Tibial nerve (tissue), 4 donors: ENCODE measurements around the gene GPHN. TPM values are rescaled to one million over a fixed set of nuclear protein-coding genes. Genes with fewer than 3 reads are reported as not detected.

Experiments used
- DNase-seq, 2 donors: peaks; one replicate each; pipeline ENCODE4 v3.0.0-alpha.2; 2019; ENCODE audit warnings: low spot score in 2 of 2
- H3K27ac ChIP-seq, 4 donors: fragments of 200-600 bp; sonication (generic) in 3 of 4; one replicate each; pipeline ENCODE4 v1.5.1; 2017 to 2019; ENCODE audit warnings: mild to moderate bottlenecking in 1 of 4
- H3K27me3 ChIP-seq, 2 donors: fragments of 200-600 bp; sonication (generic) in 1 of 2; one replicate each; pipeline versions ENCODE4 v1.5.1 to v1.6.0; 2017 to 2019
- H3K36me3 ChIP-seq, 3 donors: fragments of 200-600 bp; sonication (generic); one replicate each; pipeline ENCODE4 v1.5.1; 2018 to 2019
- H3K4me1 ChIP-seq, 4 donors: fragments of 200-600 bp; sonication (generic) in 3 of 4; one replicate each; pipeline ENCODE4 v1.5.1; 2017 to 2019
- H3K4me3 ChIP-seq, 4 donors: fragments of 200-600 bp; sonication (generic) in 3 of 4; one replicate each; pipeline ENCODE4 v1.5.1; 2017 to 2019; ENCODE audit warnings: mild to moderate bottlenecking in 1 of 4, moderate library complexity in 1 of 4
- H3K9me3 ChIP-seq, 4 donors: fragments of 200-600 bp; sonication (generic) in 3 of 4; one replicate each; pipeline ENCODE4 v1.5.1; 2017 to 2019
- EP300 ChIP-seq, 2 donors: sonication (generic); formaldehyde crosslinking; IDR thresholded peaks; one replicate each; pipeline ENCODE4 v1.6.1; 2017; ENCODE audit warnings: antibody characterized with exemption in 2 of 2, mild to moderate bottlenecking in 1 of 2
- POLR2A ChIP-seq, 2 donors: fragments of 450-650 bp; IDR thresholded peaks; one replicate each; pipeline ENCODE4 v1.6.1; 2017; ENCODE audit warnings: antibody characterized with exemption in 2 of 2, mild to moderate bottlenecking in 2 of 2, moderate library complexity in 2 of 2
- WGBS, 2 donors: methylation state at CpG; one replicate each; pipeline ENCODE4 v1.1.5; 2018; 5-methylcytosine and 5-hydroxymethylcytosine counted together
- total RNA-seq, 4 donors: library from RNA; depleted of rRNA; stranded (reverse); fragments of >200 nt; gene quantifications; one replicate each; pipeline ENCODE4 v1.1.0, GENCODE V29; 2016
- TF ChIP-seq, protein P1 (sequence below), 5 experiments: fragments of 200-600 bp in 3 of 5; fragments of 450-650 bp in 2 of 5; sonication (generic) in 3 of 5; IDR thresholded peaks; one replicate each; pipeline ENCODE4 v1.5.1; 2016 to 2019; ENCODE audit warnings: antibody characterized with exemption in 5 of 5, mild to moderate bottlenecking in 3 of 5, moderate library complexity in 2 of 5

GPHN gene
- total RNA-seq, 4 donors from 2014 or later: 16.3 to 73.0 (median 36.8) TPM

DNA sequence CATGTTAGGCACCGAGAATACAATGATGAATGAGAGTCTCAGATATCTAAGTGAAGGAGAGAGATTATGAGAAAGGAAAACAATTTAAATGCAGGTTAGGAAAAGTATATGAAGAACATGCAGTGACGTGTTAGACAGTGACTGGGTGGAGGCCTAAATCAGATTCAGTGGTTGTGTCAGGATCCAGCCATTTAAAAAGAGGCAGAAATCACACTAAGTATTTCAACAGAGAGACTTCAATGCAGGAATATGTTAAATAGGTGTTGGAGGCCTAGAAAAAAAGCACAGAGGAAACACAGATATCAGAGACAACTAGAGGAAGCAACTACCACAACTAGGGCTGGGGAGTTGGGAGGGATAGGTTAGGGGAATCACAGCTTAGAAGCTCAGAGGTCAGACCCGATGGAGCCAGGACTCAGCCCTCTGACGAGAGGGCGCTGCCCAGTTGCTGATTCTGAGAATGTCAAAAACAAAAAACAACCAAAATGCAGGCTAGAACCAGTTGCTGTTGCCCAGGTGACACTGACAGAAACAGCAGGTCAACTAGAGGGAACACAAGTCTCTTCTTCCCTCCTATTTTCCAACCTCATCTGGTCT lies 678.3 kb downstream of the GPHN start:
- no peaks in the 10 kb centered on the region for H3K27me3 ChIP-seq
- peaks cover 0 to 10% (median 0%) of the 10 kb centered on the region in 3 donors for H3K36me3 ChIP-seq
- peaks cover 0 to 8% (median 0%) of the 10 kb centered on the region in 4 donors for H3K4me1 ChIP-seq
- TF ChIP-seq POLR2A (IDR thresholded peaks at IDR 0.05): no peak
- no peak for TF ChIP-seq EP300 (IDR thresholded peaks at IDR 0.05)
- TF ChIP-seq, protein P1, sequence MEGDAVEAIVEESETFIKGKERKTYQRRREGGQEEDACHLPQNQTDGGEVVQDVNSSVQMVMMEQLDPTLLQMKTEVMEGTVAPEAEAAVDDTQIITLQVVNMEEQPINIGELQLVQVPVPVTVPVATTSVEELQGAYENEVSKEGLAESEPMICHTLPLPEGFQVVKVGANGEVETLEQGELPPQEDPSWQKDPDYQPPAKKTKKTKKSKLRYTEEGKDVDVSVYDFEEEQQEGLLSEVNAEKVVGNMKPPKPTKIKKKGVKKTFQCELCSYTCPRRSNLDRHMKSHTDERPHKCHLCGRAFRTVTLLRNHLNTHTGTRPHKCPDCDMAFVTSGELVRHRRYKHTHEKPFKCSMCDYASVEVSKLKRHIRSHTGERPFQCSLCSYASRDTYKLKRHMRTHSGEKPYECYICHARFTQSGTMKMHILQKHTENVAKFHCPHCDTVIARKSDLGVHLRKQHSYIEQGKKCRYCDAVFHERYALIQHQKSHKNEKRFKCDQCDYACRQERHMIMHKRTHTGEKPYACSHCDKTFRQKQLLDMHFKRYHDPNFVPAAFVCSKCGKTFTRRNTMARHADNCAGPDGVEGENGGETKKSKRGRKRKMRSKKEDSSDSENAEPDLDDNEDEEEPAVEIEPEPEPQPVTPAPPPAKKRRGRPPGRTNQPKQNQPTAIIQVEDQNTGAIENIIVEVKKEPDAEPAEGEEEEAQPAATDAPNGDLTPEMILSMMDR (IDR thresholded peaks at IDR 0.05): no peak
- 84 to 92% methylated on average over 5 of the region's 5 CpGs for WGBS, 2 donors
- H3K9me3 ChIP-seq: no peaks in the 10 kb centered on the region
- no peak overlapping the region for H3K27ac ChIP-seq
- no peak for DNase-seq
- H3K4me3 ChIP-seq: no peak overlapping the region

- no peak overlapping the region for H3K27ac ChIP-seq
- peaks cover 0 to 9% (median 0%) of the 10 kb centered on the region in 4 donors for H3K4me1 ChIP-seq
- 55 to 68% methylated on average over 7 of the region's 7 CpGs for WGBS, 2 donors
- TF ChIP-seq POLR2A (IDR thresholded peaks at IDR 0.05) (no peak), EP300 (IDR thresholded peaks at IDR 0.05) (no peak)
- TF ChIP-seq, protein P1 (IDR thresholded peaks at IDR 0.05): no peak
- H3K36me3 ChIP-seq: peaks cover 0 to 3% (median 0%) of the 10 kb centered on the region in 3 donors
- H3K9me3 ChIP-seq: no peaks in the 10 kb centered on the region
- no peak for DNase-seq
- no peak overlapping the region for H3K4me3 ChIP-seq
- H3K27me3 ChIP-seq: no peaks in the 10 kb centered on the region
Measured at GRCh38 chr14:67186789-67187584, 679.0 kb downstream of the GPHN start.

DNA sequence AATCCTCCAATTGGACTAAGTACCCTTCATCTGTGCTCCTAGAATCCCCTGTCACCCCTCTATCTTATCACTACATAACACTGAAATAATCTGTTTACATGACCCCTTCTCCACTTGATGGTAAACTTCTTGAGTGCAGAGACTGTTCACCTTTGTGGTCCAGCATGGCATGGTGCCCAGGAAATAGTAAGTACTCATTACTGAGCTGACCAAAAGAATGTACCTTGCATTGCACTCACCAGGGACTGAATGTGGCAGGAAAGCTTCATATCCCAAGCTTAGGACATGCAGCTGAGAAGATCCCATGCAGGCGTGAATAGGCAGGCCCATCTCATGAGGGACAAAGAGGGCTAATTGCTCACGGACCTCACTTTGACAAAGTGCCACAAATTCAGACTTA lies 679.9 kb downstream of the GPHN start:
- WGBS, 2 donors: 78 to 85% methylated on average over 2 of the region's 2 CpGs
- H3K36me3 ChIP-seq: peaks cover 0 to 2% (median 0%) of the 10 kb centered on the region in 3 donors
- no peaks in the 10 kb centered on the region for H3K27me3 ChIP-seq
- peaks cover 0 to 12% (median 0%) of the 10 kb centered on the region in 4 donors for H3K4me1 ChIP-seq
- no peaks in the 10 kb centered on the region for H3K9me3 ChIP-seq
- no peak overlapping the region for H3K4me3 ChIP-seq
- DNase-seq: no peak
- H3K27ac ChIP-seq: no peak overlapping the region
- TF ChIP-seq POLR2A (IDR thresholded peaks at IDR 0.05): no peak
- TF ChIP-seq EP300 (IDR thresholded peaks at IDR 0.05): no peak
- TF ChIP-seq, protein P1 (IDR thresholded peaks at IDR 0.05): no peak

- no peak overlapping the region for H3K27ac ChIP-seq
- H3K4me1 ChIP-seq: peaks cover 0 to 12% (median 0%) of the 10 kb centered on the region in 4 donors
- no peaks in the 10 kb centered on the region for H3K36me3 ChIP-seq
- H3K9me3 ChIP-seq: no peaks in the 10 kb centered on the region
- H3K27me3 ChIP-seq: no peaks in the 10 kb centered on the region
- WGBS, 2 donors: 92 to 95% methylated on average over 4 of the region's 4 CpGs
- TF ChIP-seq POLR2A (IDR thresholded peaks at IDR 0.05) (no peak), EP300 (IDR thresholded peaks at IDR 0.05) (no peak)
- TF ChIP-seq, protein P1 (IDR thresholded peaks at IDR 0.05): no peak
- no peak for DNase-seq
- H3K4me3 ChIP-seq: no peak overlapping the region
Measured at GRCh38 chr14:67188326-67188725, 680.4 kb downstream of the GPHN start.

- Histone ChIP-seq H3K4me1 (peaks cover 0 to 12% (median 0%) of the 10 kb centered on the region in 4 donors), H3K27ac (peak overlapping the region in 1 of 4 donors; percentile 4), H3K27me3 (no peaks in the 10 kb centered on the region), H3K36me3 (no peaks in the 10 kb centered on the region), H3K9me3 (no peaks in the 10 kb centered on the region), H3K4me3 (no peak overlapping the region)
- WGBS, 2 donors: 42 to 52% methylated on average over 8 of the region's 8 CpGs
- TF ChIP-seq, protein P1 (IDR thresholded peaks at IDR 0.05): no peak
- TF ChIP-seq EP300 (IDR thresholded peaks at IDR 0.05) (no peak), POLR2A (IDR thresholded peaks at IDR 0.05) (no peak)
- no peak for DNase-seq
Measured at GRCh38 chr14:67191768-67192290, 683.9 kb downstream of the GPHN start.
